ENCODE measurements around the gene STRN4. TPM values are rescaled to one million over a fixed set of nuclear protein-coding genes. Genes with fewer than 3 reads are reported as not detected.

The STRN4 gene
- total RNA-seq, 1 experiment from 2014 or later = 143 TPM

DNA sequence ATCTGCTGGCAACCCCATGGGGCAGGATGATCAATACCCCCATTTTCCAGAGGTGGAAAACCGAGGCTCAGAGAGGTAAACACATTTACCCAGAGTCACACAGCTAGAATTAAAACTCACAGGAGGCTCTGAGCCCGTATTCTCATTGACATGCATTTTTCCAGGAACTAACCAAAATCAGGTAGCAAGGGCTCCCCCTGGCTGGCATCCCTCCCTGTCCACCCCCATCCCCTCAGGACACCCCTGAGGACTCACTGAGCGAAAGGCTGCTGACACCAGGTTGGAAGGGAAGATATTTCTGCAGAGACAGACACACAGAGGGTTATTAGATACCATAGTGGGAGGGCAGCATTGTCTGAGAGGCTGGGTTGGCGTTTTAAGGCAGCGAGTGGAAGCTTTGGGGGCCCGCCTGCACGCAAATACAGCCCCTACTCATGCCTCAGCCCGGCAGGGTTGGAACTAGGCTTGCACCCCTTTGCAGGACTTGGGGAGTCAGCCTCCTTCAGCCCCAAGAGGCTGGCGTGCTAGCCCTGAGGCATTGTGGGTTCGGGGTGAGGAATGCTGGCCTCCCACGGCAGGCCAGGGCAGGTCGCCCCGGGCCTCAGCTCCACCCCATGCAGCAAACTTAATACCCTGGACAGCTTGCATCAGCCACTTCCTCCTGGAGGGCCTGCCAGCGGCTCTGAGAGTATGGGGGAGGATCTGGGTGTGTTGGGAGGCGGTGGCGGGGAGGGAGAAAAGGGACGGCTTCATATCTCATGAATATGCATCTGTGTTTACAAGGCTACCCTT, 38.2 kb upstream of the STRN4 start:
- Histone ChIP-seq H3K9me3 (ENCODE audit: control insufficient read depth, low read depth, low read length) (no peaks in the 10 kb centered on the region), H3K18ac (ENCODE audit: insufficient read length, low read depth, low read length) (peak overlapping the region; percentile 83), H2AFZ (ENCODE audit: low read length) (no peak overlapping the region), H2BK15ac (ENCODE audit: low read depth, low read length) (no peak overlapping the region), H2BK12ac (ENCODE audit: insufficient read length, low read depth, low read length) (no peak overlapping the region), H3K9ac (ENCODE audit: extremely low read depth, insufficient read length, low read length) (peak overlapping the region; percentile 72), H2BK120ac (ENCODE audit: low read depth, low read length, poor library complexity, severe bottlenecking) (no peak overlapping the region), H3K23me2 (ENCODE audit: insufficient read length, low read depth, low read length, poor library complexity, severe bottlenecking) (peaks cover 23% of the 10 kb centered on the region), H4K20me1 (ENCODE audit: control insufficient read depth, insufficient read depth, insufficient read length) (peaks cover 4% of the 10 kb centered on the region), H3K27me3 (ENCODE audit: insufficient read depth, low read length) (no peaks in the 10 kb centered on the region; the same call in 1 of the 2 replicates), H3K14ac (ENCODE audit: insufficient read depth, low read length) (peak overlapping the region; percentile 88), H2AK5ac (ENCODE audit: insufficient read length, low read length) (no peak overlapping the region), H2BK5ac (ENCODE audit: insufficient read length, low read length) (peak overlapping the region; percentile 73), H3K56ac (ENCODE audit: insufficient read length, low read depth, low read length) (peak overlapping the region; percentile 11), H2BK20ac (ENCODE audit: low read depth, low read length, poor library complexity, severe bottlenecking) (no peak overlapping the region), H3K4me2 (ENCODE audit: insufficient read depth, insufficient read length, low read length) (peak overlapping the region; percentile 96), H4K91ac (ENCODE audit: insufficient read length, low read depth, low read length) (peak overlapping the region; percentile 82), H3T11ph (ENCODE audit: low read length) (peak overlapping the region; percentile 3), H3K4me1 (ENCODE audit: insufficient read depth, low read length) (peaks cover 5% of the 10 kb centered on the region; the same call in 1 of the 2 replicates), H3K79me1 (ENCODE audit: insufficient read depth, low read depth, low read length, poor library complexity, severe bottlenecking) (peaks cover 12% of the 10 kb centered on the region), H3K79me2 (ENCODE audit: insufficient read depth, low read length) (peaks cover 43% of the 10 kb centered on the region; the same call in 1 of the 2 replicates), H4K5ac (ENCODE audit: insufficient read length, low read depth, low read length) (peak overlapping the region; percentile 27), H3K27ac (ENCODE audit: insufficient read length, low read depth, low read length) (peak overlapping the region; percentile 53), H4K8ac (replicated peaks; ENCODE audit: insufficient read length, low read depth, low read length) (no peak overlapping the region), H3K23ac (ENCODE audit: insufficient read length, low read depth, low read length) (no peak overlapping the region), H3K4ac (ENCODE audit: low read depth, low read length) (peak overlapping the region; percentile 8; the same call in 1 of the 2 replicates)
- TF ChIP-seq, protein P1, sequence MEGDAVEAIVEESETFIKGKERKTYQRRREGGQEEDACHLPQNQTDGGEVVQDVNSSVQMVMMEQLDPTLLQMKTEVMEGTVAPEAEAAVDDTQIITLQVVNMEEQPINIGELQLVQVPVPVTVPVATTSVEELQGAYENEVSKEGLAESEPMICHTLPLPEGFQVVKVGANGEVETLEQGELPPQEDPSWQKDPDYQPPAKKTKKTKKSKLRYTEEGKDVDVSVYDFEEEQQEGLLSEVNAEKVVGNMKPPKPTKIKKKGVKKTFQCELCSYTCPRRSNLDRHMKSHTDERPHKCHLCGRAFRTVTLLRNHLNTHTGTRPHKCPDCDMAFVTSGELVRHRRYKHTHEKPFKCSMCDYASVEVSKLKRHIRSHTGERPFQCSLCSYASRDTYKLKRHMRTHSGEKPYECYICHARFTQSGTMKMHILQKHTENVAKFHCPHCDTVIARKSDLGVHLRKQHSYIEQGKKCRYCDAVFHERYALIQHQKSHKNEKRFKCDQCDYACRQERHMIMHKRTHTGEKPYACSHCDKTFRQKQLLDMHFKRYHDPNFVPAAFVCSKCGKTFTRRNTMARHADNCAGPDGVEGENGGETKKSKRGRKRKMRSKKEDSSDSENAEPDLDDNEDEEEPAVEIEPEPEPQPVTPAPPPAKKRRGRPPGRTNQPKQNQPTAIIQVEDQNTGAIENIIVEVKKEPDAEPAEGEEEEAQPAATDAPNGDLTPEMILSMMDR (conservative IDR thresholded peaks at IDR 0.05) = peak; percentile 59
- Mint-ChIP-seq H3K9me3 (no peaks in the 10 kb centered on the region; a peak in 1 of 5 replicates), H3K27ac (peak overlapping the region; percentile 99), H3K4me3 (peak overlapping the region; percentile 97 to 100), H3K27me3 (ENCODE audit: low read depth) (peaks cover 6% of the 10 kb centered on the region), H3K4me1 (peaks cover 26 to 43% of the 10 kb centered on the region in 2 experiments), H3K36me3 (ENCODE audit: insufficient read depth in 1 of 3, low read depth in 3 of 3) (peaks cover 55 to 67% (median 56%) of the 10 kb centered on the region in 3 experiments)
- WGBS (ENCODE audit: extremely low coverage, insufficient read length, low lambda C conversion rate) = no CpG with 5 or more reads among the region's 17 CpGs
- peak; percentile 88 for DNase-seq
